Smooth muscle cell (in vitro differentiated cells): ENCODE data around the gene CELA3B. TPM values are rescaled to one million over a fixed set of nuclear protein-coding genes. Genes with fewer than 3 reads are reported as not detected.

Experiments used
- DNase-seq: peaks from one replicate; lab custom pipeline; 2025; ENCODE audit not compliant: unreplicated experiment; lab: John Stamatoyannopoulos, UW
- H2AFZ ChIP-seq: fragments of 200-600 bp; sonication (generic); 2 replicates; pipeline ENCODE4 v1.6.0; 2016; ENCODE audit warnings: antibody characterized with exemption, low read depth, mild to moderate bottlenecking
- H3F3A ChIP-seq: fragments of 200-600 bp; sonication (generic); 2 replicates; pipeline ENCODE4 v1.6.0; 2017; ENCODE audit warnings: antibody characterized with exemption, low read depth
- H3K27ac ChIP-seq: fragments of 200-600 bp; sonication (generic); 2 replicates; pipeline ENCODE4 v1.5.1; 2016; ENCODE audit warnings: low read depth, mild to moderate bottlenecking
- H3K27me3 ChIP-seq: fragments of 200-600 bp; sonication (generic); 2 replicates; pipeline ENCODE4 v1.6.1; 2016; ENCODE audit warnings: low read depth, mild to moderate bottlenecking
- H3K36me3 ChIP-seq: fragments of 200-600 bp; sonication (generic); 2 replicates; pipeline ENCODE4 v1.5.1; 2016; ENCODE audit warnings: low read depth
- H3K4me1 ChIP-seq: fragments of 200-600 bp; sonication (generic); 2 replicates; pipeline ENCODE4 v1.5.1; 2016; ENCODE audit warnings: low read depth
- H3K4me2 ChIP-seq: fragments of 200-600 bp; sonication (generic); 2 replicates; pipeline ENCODE4 v1.6.0; 2016; ENCODE audit warnings: mild to moderate bottlenecking
- H3K4me3 ChIP-seq: fragments of 200-600 bp; sonication (generic); 2 replicates; pipeline ENCODE4 v1.5.1; 2016; ENCODE audit warnings: mild to moderate bottlenecking
- H3K79me2 ChIP-seq: fragments of 200-600 bp; sonication (generic); 2 replicates; pipeline ENCODE4 v1.6.0; 2016; ENCODE audit warnings: low read depth, mild to moderate bottlenecking
- H3K9ac ChIP-seq: fragments of 200-600 bp; sonication (generic); 2 replicates; pipeline ENCODE4 v1.6.0; 2016; ENCODE audit warnings: low read depth
- H3K9me3 ChIP-seq: fragments of 200-600 bp; sonication (generic); replicated peaks from 2 replicates; pipeline ENCODE4 v1.5.1; 2016; ENCODE audit warnings: low read depth
- H4K20me1 ChIP-seq: fragments of 200-600 bp; sonication (generic); 2 replicates; pipeline ENCODE4 v1.6.0; 2016; ENCODE audit warnings: low read depth
- WGBS: methylation state at CpG from one replicate; pipeline ENCODE4 v1.1.7; 2016; ENCODE audit warnings: low lambda C conversion rate; 5-methylcytosine and 5-hydroxymethylcytosine counted together
- polyA plus RNA-seq: library from polyadenylated mRNA; unstranded; fragments of >200 nt; fragmentation: Nextera tagmentation; extraction: Ambion mirVana; gene quantifications from 2 replicates; pipeline ENCODE4 v1.2.1, GENCODE V29; 2016
- total RNA-seq: library from RNA; depleted of rRNA; stranded (reverse); fragments of >200 nt; gene quantifications from 2 replicates; pipeline ENCODE4 v1.2.3, GENCODE V29; 2014
- TF ChIP-seq, protein P1 (sequence below): fragments of 200-600 bp; sonication (generic); IDR thresholded peaks from 2 replicates; pipeline ENCODE4 v1.5.1; 2017; ENCODE audit warnings: borderline replicate concordance, mild to moderate bottlenecking, antibody characterized with exemption; ENCODE audit not compliant: insufficient read depth, poor library complexity, severe bottlenecking

Gene CELA3B
- total and polyA plus RNA-seq, 2 experiments from 2014 or later, result not detected

DNA sequence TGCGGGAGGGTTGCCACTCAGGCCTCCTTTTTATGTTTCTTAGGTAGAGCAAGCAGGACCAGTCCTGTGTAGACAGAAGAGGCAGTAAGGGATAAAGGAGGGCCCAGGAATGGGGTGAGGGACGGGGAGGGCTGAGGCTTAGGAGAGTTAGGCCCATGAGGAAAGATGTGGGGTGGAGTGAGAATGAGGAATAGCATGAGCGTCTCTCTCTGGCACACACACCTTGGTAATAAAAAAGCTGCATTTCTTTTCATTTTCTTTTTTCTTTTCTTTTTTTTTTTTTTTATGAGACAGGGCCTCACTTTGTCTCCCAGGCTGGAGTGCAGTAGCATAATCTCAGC lies 32.1 kb upstream of the CELA3B start:
- H3K36me3 ChIP-seq, result no peaks in the 10 kb centered on the region
- DNase-seq, result no peak
- H3K27ac ChIP-seq, result peak overlapping the region; percentile 27
- no peaks in the 10 kb centered on the region for H3K9me3 ChIP-seq
- no peaks in the 10 kb centered on the region for H3K27me3 ChIP-seq
- H3K9ac ChIP-seq, result no peak overlapping the region
- peaks cover 24% of the 10 kb centered on the region for H3K4me1 ChIP-seq
- no peaks in the 10 kb centered on the region for H4K20me1 ChIP-seq
- peak overlapping the region; percentile 69 for H2AFZ ChIP-seq
- H3F3A ChIP-seq, result peaks cover 33% of the 10 kb centered on the region
- H3K4me3 ChIP-seq, result no peak overlapping the region
- H3K79me2 ChIP-seq, result no peaks in the 10 kb centered on the region
- peak overlapping the region; percentile 53 for H3K4me2 ChIP-seq
- TF ChIP-seq, protein P1, sequence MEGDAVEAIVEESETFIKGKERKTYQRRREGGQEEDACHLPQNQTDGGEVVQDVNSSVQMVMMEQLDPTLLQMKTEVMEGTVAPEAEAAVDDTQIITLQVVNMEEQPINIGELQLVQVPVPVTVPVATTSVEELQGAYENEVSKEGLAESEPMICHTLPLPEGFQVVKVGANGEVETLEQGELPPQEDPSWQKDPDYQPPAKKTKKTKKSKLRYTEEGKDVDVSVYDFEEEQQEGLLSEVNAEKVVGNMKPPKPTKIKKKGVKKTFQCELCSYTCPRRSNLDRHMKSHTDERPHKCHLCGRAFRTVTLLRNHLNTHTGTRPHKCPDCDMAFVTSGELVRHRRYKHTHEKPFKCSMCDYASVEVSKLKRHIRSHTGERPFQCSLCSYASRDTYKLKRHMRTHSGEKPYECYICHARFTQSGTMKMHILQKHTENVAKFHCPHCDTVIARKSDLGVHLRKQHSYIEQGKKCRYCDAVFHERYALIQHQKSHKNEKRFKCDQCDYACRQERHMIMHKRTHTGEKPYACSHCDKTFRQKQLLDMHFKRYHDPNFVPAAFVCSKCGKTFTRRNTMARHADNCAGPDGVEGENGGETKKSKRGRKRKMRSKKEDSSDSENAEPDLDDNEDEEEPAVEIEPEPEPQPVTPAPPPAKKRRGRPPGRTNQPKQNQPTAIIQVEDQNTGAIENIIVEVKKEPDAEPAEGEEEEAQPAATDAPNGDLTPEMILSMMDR, result no peak
- WGBS, result 63% methylated on average over 3 of the region's 3 CpGs

DNA sequence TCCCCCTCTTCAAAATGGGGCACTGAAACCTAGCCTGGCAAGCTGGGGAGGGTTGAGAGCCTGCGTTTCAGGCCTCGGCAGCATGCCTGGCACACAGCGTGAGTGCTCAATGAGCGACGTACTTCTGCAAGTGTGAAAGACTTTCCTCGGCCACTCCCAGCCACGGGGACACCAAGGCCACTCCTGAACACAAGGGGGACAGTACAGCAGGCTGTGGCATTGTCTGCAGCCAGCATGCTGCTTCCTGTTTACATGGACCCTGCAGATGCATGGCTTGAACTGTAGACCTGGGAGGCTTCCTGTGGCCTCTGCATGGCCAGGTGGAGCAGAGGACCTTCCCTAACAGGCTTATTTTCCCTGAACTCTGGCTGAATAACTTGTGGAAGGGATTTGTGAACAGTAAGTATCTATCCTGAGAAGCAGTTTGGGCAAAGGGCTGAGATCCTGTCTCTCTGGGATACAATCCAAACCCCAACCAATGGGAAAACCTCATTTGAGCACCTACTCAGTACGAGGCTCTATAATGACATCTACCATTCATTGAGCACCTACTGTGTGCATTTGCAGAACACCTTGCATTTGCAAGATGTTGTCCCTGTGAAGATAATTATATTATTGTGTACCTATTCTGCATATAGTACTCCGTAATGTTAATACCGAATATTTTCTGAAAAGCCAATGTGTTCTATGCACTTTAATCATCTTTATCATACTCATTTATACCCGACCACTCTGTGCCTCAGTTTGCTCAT lies 29.8 kb upstream of the CELA3B start:
- no peak overlapping the region for H3K4me2 ChIP-seq
- H3K9me3 ChIP-seq, result no peaks in the 10 kb centered on the region
- 84% methylated on average over 11 of the region's 11 CpGs for WGBS
- TF ChIP-seq, protein P1, result no peak
- H3K36me3 ChIP-seq, result no peaks in the 10 kb centered on the region
- no peaks in the 10 kb centered on the region for H4K20me1 ChIP-seq
- DNase-seq, result no peak
- H3K4me1 ChIP-seq, result peaks cover 23% of the 10 kb centered on the region
- H3F3A ChIP-seq, result peaks cover 23% of the 10 kb centered on the region
- H2AFZ ChIP-seq, result no peak overlapping the region
- no peak overlapping the region for H3K9ac ChIP-seq
- no peaks in the 10 kb centered on the region for H3K79me2 ChIP-seq
- H3K27ac ChIP-seq, result no peak overlapping the region
- H3K4me3 ChIP-seq, result no peak overlapping the region
- no peaks in the 10 kb centered on the region for H3K27me3 ChIP-seq

DNA sequence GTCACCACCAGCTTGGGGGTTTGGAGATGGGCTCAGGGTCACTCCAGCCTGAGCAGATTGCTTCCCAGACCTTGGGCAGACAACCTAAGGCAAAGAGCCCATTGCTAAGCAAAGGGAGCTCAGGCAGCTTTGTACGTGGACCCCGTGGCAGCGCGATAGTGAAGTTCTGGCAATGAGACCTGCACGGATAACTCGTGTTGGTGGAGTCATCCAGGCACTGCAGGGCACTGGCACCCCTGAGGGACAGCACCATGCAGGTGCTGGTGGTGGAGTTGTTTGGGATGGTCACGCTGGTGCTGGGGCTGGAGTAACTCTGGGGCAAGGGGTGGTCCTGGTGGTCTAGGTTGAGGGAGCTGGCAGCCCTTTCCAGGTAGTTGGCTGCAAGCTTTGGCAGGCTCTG lies 26.1 kb upstream of the CELA3B start:
- Histone ChIP-seq H3K4me2 (no peak overlapping the region), H3K27ac (no peak overlapping the region), H3K27me3 (no peaks in the 10 kb centered on the region), H4K20me1 (no peaks in the 10 kb centered on the region), H3K9me3 (no peaks in the 10 kb centered on the region), H3K36me3 (no peaks in the 10 kb centered on the region), H3K4me1 (peaks cover 5% of the 10 kb centered on the region), H3K4me3 (no peak overlapping the region), H2AFZ (no peak overlapping the region), H3F3A (no peaks in the 10 kb centered on the region), H3K9ac (no peak overlapping the region), H3K79me2 (no peaks in the 10 kb centered on the region)
- TF ChIP-seq, protein P1, result no peak
- DNase-seq, result no peak
- WGBS, result 96% methylated on average over 7 of the region's 7 CpGs

DNA sequence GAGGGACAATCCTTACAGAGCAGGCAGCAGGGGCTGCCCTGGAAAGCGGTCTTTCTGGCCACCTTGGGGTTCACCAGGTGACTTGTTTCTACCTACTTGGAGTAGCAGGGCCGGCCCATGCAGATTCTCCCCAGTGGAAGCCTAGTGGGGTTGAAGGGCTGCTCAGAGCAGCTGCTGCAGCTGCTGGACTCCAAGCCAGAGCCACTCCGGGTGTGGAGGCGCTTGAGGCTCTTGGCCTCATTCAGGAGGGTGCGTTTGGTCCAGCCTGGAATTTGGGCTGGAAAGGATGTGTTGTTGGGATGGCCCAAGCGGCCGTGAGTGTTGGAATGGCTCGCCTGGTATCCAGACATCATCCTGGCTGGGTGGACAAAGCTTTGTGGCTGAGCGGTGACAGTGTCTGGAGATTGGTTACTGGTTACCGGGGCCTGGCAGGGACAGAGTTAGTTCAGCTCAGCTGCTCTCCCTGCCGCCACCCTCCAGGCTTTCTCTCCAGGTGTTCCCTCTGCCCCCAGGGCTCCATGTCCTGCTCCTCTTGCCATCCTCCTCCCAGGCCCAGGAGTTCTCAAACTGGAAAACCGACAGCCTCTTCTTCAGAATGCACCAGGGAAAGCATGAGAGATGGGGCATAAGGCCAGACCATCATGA lies 25.5 kb upstream of the CELA3B start:
- Histone ChIP-seq H4K20me1 (no peaks in the 10 kb centered on the region), H3K9ac (no peak overlapping the region), H3K27me3 (no peaks in the 10 kb centered on the region), H3K4me1 (peaks cover 7% of the 10 kb centered on the region), H3K4me2 (no peak overlapping the region), H3K4me3 (no peak overlapping the region), H3K79me2 (no peaks in the 10 kb centered on the region), H3K27ac (no peak overlapping the region), H3F3A (no peaks in the 10 kb centered on the region), H3K36me3 (no peaks in the 10 kb centered on the region), H3K9me3 (no peaks in the 10 kb centered on the region), H2AFZ (no peak overlapping the region)
- TF ChIP-seq, protein P1, result no peak
- WGBS, result 92% methylated on average over 12 of the region's 12 CpGs
- no peak for DNase-seq
